ENCODE results near the gene NAP1L1. TPM values are rescaled to one million over a fixed set of nuclear protein-coding genes. Genes with fewer than 3 reads are reported as not detected.

Gene NAP1L1
- total RNA-seq, 1 experiment from 2014 or later, result 587 TPM

DNA sequence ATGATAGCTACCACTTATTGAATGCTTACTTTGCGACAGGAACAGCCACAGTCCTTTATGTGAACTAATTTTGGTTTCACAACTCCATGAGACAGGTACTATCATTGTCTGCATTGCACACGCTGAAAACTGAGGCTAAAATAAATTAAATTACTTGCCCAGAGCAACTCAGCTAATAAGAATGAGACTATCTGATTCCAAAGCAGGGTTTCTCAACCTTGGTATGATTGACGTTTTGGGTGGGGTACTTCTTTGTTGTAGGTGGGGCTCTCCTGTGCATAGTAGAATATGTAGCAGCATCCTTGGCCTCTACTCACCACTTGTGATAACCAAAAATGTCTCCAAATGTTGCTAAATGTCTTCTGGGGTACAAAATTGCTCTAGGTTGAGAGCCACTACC is 62.0 kb downstream of the NAP1L1 start:
- Histone ChIP-seq H3K79me2 (ENCODE audit: low read depth) (peaks cover 7% of the 10 kb centered on the region), H3K4me1 (replicated peaks; ENCODE audit: insufficient read depth) (peaks cover 86% of the 10 kb centered on the region), H3K36me3 (ENCODE audit: low read depth) (peaks cover 3% of the 10 kb centered on the region; the same call in 1 of the 2 replicates), H4K20me1 (ENCODE audit: insufficient read depth) (no peaks in the 10 kb centered on the region), H3K27me3 (ENCODE audit: insufficient read depth, low read depth) (no peaks in the 10 kb centered on the region), H2AFZ (no peak overlapping the region), H3K9me2 (ENCODE audit: insufficient read depth) (no peaks in the 10 kb centered on the region), H3K9me3 (ENCODE audit: insufficient read depth, low read depth) (no peaks in the 10 kb centered on the region), H3K27ac (peak overlapping the region; percentile 100), H3F3A (ENCODE audit: insufficient read depth, low read depth) (peaks cover 93% of the 10 kb centered on the region), H3K4me2 (peak overlapping the region; percentile 95), H3K4me3 (no peak overlapping the region)
- POLR2A ChIA-PET (ENCODE audit: unreplicated experiment), result interaction anchor here (0.5 to 0.7 kb wide), 2 partner anchors 299 to 381 kb away, joined by 3 to 6 read pairs; no protein-coding TSS in a partner anchor
- BruUV-seq (replicated peaks), result no TSS peak
- peak in 1 of 2 experiments; percentile 61 for DNase-seq
- TF ChIP-seq, protein P1, sequence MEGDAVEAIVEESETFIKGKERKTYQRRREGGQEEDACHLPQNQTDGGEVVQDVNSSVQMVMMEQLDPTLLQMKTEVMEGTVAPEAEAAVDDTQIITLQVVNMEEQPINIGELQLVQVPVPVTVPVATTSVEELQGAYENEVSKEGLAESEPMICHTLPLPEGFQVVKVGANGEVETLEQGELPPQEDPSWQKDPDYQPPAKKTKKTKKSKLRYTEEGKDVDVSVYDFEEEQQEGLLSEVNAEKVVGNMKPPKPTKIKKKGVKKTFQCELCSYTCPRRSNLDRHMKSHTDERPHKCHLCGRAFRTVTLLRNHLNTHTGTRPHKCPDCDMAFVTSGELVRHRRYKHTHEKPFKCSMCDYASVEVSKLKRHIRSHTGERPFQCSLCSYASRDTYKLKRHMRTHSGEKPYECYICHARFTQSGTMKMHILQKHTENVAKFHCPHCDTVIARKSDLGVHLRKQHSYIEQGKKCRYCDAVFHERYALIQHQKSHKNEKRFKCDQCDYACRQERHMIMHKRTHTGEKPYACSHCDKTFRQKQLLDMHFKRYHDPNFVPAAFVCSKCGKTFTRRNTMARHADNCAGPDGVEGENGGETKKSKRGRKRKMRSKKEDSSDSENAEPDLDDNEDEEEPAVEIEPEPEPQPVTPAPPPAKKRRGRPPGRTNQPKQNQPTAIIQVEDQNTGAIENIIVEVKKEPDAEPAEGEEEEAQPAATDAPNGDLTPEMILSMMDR (conservative IDR thresholded peaks at IDR 0.05), result no peak
- no peak for TF ChIP-seq EZH2 (IDR thresholded peaks at IDR 0.05; ENCODE audit: low read depth)
- intact Hi-C loops (cut with micrococcal nuclease; ENCODE audit: unreplicated experiment), result no loop called here
- CTCF ChIA-PET, result no interaction called here

DNA sequence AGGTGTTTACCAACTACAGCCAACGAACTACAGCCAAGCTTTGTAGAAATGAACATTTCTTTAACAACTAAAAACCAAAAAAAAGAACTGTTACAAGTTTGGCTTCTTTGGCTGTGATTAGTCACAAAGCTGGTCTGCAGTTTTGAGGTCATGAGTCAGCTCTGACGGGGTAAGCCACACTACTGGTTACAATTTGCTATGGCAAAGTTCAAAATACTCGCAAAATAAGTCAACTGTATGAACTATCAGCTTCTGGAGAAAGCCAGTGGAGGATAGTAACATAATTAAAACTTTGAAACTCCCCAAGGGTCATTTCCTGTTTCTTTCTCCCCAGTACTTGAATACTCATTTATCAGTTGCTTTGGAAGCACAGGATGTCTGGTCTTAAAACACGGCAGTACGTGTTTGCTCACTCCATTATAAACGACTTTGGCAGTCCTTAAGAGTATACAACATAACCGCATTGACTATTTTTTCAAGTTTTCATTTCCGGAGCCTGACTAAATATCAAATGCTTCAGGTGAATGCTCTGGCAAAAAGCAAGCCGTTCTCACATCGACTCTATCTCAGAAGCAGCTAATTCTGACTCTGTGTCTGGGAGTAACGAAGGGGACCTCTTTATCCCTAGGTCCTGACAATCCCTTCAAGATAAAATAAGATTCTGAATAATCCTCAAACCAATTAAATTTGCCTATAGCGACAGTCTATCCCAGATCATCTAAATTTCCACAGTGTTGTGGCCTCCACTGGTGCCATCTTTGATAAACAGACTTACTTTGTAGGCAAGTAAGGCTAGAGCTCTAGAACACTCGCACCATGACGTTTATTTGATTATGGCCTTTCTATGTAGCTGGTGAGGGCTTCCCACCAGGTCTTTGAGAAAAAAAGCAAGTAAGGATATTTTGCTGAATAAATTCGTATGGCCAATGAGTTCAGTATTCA is 63.5 kb downstream of the NAP1L1 start:
- TF ChIP-seq EZH2 (IDR thresholded peaks at IDR 0.05; ENCODE audit: low read depth), result no peak
- TF ChIP-seq, protein P1 (conservative IDR thresholded peaks at IDR 0.05), result no peak
- H3K4me1 ChIP-seq (replicated peaks; ENCODE audit: insufficient read depth), result peaks cover 79% of the 10 kb centered on the region
- H3K9me3 ChIP-seq (ENCODE audit: insufficient read depth, low read depth), result no peaks in the 10 kb centered on the region; the same call in 1 of the 2 replicates
- no peaks in the 10 kb centered on the region for H3K9me2 ChIP-seq (ENCODE audit: insufficient read depth)
- H3F3A ChIP-seq (ENCODE audit: insufficient read depth, low read depth), result peaks cover 86% of the 10 kb centered on the region
- H3K36me3 ChIP-seq (ENCODE audit: low read depth), result no peaks in the 10 kb centered on the region
- BruUV-seq (replicated peaks), result TSS peak; percentile 89
- peak overlapping the region; percentile 95 for H3K4me2 ChIP-seq
- H3K79me2 ChIP-seq (ENCODE audit: low read depth), result no peaks in the 10 kb centered on the region; the same call in 1 of the 2 replicates
- ChIA-PET POLR2A (ENCODE audit: unreplicated experiment) (interaction anchor here (0.6 to 1.6 kb wide), 8 partner anchors 11 to 743 kb away, joined by 3 to 24 read pairs (median 10); partner anchors contain the start of genes GLIPR1, PHLDA1 and ZDHHC17), CTCF (no interaction called here)
- peak overlapping the region; percentile 55 for H3K4me3 ChIP-seq
- H3K27me3 ChIP-seq (ENCODE audit: insufficient read depth, low read depth), result no peaks in the 10 kb centered on the region
- intact Hi-C loops (cut with micrococcal nuclease; ENCODE audit: unreplicated experiment), result loop anchor here (1.0 kb wide), 3 partner anchors 38 to 67 kb away; no protein-coding TSS in a partner anchor
- peak overlapping the region; percentile 7; the same call in 1 of the 2 replicates for H2AFZ ChIP-seq
- H4K20me1 ChIP-seq (ENCODE audit: insufficient read depth), result no peaks in the 10 kb centered on the region
- peak; percentile 58 to 95 for DNase-seq
- H3K27ac ChIP-seq, result peak overlapping the region; percentile 100

DNA sequence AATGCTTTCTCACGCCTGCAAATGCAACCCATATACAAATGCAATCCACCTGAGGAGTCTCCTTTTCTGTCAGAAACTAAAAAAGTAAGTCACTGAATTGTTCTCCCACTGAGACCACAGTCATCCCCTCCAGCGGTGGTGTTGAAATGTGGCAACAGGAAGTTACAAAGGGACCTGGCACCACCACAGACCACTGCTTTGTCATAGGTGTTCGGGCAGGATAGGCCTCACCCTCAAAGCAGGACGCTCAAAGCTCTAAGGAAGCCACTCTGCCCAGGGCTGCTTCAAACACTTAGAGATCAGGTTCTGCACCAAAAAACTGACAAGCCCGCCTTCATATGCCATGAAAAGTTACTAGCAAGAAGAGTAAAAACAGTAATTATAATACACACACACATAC is 64.2 kb downstream of the NAP1L1 start:
- no peaks in the 10 kb centered on the region; the same call in 1 of the 2 replicates for H3K9me3 ChIP-seq (ENCODE audit: insufficient read depth, low read depth)
- TF ChIP-seq, protein P1 (conservative IDR thresholded peaks at IDR 0.05), result no peak
- TF ChIP-seq EZH2 (IDR thresholded peaks at IDR 0.05; ENCODE audit: low read depth), result no peak
- H3K4me3 ChIP-seq, result peak overlapping the region; percentile 55; the same call in 1 of the 2 replicates
- H3K27me3 ChIP-seq (ENCODE audit: insufficient read depth, low read depth), result no peaks in the 10 kb centered on the region
- H3K36me3 ChIP-seq (ENCODE audit: low read depth), result no peaks in the 10 kb centered on the region
- peak overlapping the region; percentile 95 for H3K4me2 ChIP-seq
- POLR2A ChIA-PET (ENCODE audit: unreplicated experiment), result interaction anchor here (0.7 to 1.6 kb wide), 6 partner anchors 11 to 743 kb away, joined by 5 to 24 read pairs (median 10); partner anchors contain the start of genes PHLDA1 and ZDHHC17
- no peaks in the 10 kb centered on the region for H3K9me2 ChIP-seq (ENCODE audit: insufficient read depth)
- intact Hi-C loops (cut with micrococcal nuclease; ENCODE audit: unreplicated experiment), result loop anchor here (1.0 kb wide), 3 partner anchors 37 to 66 kb away; no protein-coding TSS in a partner anchor
- H2AFZ ChIP-seq, result no peak overlapping the region
- H3K27ac ChIP-seq, result peak overlapping the region; percentile 100
- CTCF ChIA-PET, result interaction anchor here (0.6 kb wide), 1 partner anchor 436 kb away, joined by 4 read pairs; no protein-coding TSS in a partner anchor
- BruUV-seq (replicated peaks), result no TSS peak
- peaks cover 79% of the 10 kb centered on the region for H3F3A ChIP-seq (ENCODE audit: insufficient read depth, low read depth)
- peak; percentile 85 to 97 for DNase-seq
- H3K79me2 ChIP-seq (ENCODE audit: low read depth), result no peaks in the 10 kb centered on the region
- peaks cover 77% of the 10 kb centered on the region for H3K4me1 ChIP-seq (replicated peaks; ENCODE audit: insufficient read depth)
- H4K20me1 ChIP-seq (ENCODE audit: insufficient read depth), result no peaks in the 10 kb centered on the region

Data from PC-9 (cell line).